HG03469 (cell line): ENCODE results near the gene GFOD1.
A peak's percentile ranks its signal among the peaks of the same experiment; 100 is the strongest.
"Not testable (repeated sequence)": the region's sequence is repeated elsewhere in the genome, so short reads cannot be mapped to it uniquely, and the experiment has no call there.

Experiments
- ATAC-seq: cut with Tn5 transposase; IDR thresholded peaks from one replicate; pipeline ENCODE4 v1.9.1; 2021; ENCODE audit warnings: mild to moderate bottlenecking, moderate library complexity, moderate number of reproducible peaks; ENCODE audit not compliant: unreplicated experiment

The GFOD1 gene

DNA sequence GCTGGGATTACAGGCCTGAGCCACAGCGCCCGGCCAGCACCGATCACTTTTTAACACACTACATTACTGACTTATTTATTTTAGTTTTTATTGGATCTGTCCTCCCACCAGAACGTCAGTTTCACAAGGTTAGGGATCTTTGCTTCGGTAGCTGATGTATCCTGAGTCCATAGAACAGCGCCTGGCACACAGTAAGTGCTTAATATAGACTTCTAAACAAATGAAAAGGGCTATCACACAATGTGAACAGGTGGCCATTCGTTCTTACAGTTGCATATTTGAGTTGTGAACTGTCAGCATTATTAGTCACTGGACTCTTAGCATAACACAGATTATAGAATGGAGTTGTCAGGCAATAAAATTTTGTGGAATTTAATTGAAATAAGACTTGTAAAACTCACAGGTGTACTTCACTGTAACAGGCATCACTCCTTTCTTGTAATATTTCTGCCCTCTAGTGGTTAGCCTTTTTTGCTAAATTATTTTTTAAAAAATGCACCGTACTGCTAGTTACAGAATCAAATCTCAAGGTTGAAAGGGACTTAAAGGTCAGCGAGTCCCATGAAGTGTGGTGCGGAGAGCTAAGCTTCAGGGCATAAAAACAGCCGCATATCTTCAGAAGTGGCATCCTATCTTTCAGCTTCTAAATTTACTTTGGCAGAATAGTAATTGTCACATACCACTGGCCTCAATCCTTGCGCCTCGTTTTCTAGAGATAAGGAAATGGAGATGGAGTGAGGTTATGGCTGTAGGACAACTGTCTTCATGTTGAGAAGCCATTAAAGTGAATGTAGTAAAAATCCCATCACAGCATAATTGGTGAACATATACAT lies 155.7 kb downstream of the GFOD1 start:
- no peak for ATAC-seq

DNA sequence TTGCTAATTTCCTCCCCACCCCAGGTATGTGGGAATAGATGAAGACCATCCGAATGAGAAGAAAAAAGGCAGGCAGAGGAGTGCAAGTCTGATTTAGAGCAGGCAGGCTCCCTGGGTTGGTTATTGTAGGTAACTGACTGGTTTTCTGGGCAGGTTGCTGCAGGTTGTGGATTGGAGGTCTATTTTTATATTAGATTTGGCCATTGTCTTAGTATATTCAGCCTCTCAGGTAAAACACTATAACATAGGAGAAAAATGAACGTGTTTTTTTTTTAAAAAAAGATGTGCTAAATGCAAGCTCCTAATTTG lies 158.6 kb downstream of the GFOD1 start:
- ATAC-seq = no peak

DNA sequence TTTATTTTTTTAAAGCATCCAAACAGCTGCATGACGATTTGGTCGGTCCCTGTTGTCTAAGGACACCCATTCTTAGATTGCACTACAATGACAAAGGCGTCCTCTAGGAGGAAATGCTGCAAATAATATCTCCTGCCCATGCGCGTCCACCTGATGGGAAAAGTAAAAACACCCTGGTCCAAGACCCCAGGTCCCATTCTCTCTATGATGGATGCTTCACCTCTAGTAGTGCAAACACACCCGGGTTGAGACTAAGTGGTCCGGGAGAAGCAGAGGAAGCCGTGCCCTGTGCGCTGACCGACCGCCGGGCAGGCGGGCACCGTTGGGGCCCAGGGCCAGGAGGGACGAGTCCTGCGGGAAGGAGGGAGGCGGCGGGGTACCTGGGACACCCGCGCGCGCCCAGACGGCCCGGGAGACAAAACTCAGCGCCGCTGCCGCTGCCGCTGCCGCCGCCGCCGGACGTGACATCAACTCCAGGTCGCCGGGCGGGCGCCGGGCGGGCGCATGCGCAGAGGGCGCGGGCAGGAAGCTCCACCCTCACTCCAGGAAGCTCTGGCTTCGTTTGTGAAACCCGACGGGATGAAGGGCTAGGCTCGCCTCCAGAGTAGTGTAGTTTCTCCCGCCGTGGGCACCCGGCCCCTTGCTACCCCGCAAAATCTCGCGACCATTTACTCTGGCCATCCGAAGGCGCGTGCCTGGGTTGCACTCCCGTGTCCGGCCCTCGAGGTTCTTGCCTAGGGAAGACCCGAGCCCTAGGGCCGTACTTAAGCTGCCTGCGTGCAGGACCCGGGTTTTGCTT lies 159.1 kb downstream of the GFOD1 start, which contains the start of gene TBC1D7:
TSS of gene TBC1D7 (minus strand) at position 462 of the 799 bp plus-strand sequence. CDS start 1,639 bp downstream, outside the sequence.
- ATAC-seq = peak; percentile 58

DNA sequence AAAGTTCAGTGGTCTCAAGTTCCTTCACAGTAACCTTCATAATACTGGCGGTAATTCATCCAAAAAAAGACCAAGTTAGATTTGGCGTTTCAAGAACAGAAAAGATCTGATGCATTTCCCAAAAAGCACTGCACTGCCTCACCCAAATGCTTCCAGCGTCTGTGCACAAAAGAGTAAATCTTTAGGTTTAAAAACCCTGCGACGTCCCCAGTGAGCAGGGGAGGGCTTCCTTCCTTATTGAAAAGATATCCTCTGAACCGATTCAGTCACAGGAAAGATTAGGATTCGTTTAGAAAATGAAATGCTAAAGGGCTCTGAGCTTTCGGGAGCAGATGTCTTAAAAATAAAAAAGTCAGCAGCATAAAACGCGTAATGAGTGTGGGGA lies 159.7 kb downstream of the GFOD1 start:
- no peak for ATAC-seq

DNA sequence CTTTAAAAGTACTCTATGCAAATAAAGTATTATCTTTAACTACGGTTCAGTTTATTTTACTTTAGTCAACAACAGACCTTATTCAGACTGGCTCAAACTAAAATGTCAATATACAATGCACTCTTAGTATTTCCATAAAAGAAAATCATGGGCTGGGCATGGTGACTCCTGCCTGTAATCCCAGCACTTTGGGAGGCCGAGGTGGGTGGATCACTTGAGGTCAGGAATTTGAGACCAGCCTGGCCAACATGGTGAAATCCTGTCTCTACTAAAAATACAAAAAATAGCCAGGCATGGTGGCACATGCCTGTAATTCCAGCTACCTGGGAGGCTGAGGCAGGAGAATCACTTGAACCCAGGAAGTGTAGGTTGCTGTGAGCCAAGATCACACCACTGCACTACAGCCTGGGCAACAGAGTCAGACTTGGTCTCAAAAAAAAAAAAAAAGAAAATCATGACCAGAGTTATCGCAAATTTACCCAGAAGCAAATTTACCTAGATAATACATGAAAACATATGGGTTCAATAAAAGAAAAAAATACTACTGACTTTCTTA lies 161.3 kb downstream of the GFOD1 start:
- ATAC-seq = not testable (repeated sequence)

DNA sequence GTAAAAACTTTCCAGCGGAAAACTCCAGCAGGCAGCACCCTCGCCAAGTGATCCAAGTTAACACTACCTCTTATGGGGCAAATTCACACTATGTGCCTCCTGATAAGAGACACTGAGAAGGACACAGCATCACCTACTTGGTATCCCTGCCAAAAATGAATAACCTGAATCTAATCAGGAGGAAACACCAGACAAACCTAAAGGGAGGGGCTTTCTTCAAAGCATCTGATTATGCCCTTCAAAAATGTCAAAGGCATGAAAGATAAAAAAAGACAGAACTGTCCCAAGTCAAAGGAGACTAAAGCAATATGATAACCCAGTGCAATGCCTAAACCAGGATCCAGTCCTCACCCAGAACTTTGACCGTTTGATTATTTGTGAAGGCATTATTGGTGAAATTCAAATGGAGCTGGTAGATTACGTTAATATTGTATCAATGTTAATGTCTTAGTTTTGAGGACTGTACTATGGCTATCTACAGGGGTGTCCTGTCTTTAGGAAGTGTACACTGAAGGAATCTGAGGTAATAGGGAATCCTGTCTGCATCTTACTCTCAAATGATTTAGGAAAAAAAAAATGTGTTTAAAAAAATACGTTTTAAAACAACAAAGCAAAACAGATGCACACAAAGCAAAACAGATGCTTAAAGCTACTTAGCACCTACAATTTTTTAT lies 167.4 kb downstream of the GFOD1 start:
- no peak for ATAC-seq

DNA sequence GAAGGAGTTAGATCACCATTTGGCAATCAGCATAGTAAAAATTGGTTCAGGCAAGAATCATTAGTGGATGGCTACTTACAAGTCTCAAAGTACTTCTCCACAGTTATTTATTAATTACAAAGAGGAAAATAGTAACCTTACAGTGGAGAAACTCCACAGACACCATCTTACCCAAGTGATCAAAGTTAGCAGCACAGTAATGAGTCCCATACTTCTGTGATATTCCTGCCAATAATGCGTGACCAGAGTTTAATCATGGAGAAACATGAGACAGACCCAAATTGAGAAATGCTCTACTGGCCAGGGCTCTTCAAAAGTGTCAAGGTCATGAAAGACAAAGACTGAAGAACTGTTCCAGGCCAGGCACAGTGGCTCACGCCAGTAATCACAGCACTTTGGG lies 168.6 kb downstream of the GFOD1 start:
- ATAC-seq = no peak

DNA sequence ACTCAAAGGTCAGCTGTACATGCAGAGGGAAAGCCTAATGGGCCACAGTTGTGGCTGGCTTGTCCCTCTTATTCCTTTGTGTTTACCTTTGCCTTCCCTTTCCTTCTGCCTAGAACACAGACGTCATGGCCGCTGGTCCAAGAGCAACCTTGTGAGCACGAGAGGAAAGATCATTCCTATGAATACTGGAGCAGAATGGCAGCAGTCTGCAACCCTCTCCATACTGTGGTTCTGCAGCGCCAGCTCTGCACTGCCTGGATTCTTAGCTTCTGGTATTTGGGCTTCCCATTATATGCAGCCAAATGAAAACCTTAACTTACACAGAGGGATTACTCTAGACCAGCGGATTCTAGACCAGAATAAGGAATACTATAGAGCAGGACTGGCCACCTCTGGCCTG lies 171.5 kb downstream of the GFOD1 start:
- ATAC-seq = no peak

DNA sequence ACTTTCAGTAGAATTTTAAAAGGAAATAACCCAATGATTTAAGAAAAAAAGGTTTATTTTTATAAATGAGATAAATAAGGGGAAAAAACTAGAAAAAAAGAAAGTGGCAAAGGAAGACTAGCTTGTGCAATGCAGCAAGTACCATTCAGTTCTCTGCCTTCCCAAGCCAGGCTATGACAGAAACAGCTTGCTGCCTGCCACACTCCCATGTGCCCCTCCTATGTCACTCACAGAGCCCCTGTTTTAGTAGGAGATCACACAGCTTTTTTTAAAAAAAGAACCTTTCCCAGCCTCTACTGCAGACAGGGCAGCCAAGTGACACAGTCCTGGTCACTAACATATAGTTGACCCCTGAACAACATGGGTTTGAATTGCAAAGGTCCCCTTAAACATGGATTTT lies 172.6 kb downstream of the GFOD1 start:
- no peak for ATAC-seq

DNA sequence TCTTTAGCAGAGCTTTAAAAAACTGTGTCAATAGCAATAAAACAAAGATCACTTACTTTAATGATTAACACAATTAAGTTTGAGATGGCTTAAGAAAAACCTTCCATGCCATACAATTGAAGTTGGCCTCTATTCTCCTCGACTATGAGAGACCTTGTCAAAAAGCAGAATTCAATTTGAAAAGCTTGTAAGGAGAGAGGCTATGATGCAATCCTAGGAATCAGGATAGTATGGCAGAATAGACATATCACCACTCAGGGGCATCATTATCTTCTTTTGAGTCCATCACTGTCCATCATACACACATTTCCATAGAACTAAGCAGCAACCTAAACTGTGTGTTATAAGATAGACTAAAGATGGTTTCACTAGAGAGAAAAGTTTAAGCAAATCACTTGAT lies 176.2 kb downstream of the GFOD1 start:
- ATAC-seq = no peak

DNA sequence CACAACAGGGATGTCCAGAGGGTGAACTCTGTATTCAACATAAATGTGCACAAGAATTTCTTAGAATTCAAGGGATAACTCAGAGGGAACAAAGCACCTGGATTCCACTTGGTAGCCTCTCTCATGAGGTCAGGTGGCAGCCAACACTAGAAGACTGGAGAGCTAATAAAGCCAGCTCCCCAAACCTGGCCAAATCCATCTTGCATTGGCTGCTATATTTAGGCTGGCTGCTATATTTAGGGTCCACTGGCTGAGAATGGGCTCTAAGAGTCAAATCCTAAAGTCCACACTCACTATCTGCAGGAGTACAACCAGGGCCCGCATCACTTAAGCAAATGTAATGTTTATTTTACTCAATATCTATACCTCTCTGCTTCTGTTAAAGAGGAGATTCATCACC lies 179.1 kb downstream of the GFOD1 start:
- no peak for ATAC-seq
